ENCODE results near the gene CXCL6.

- TF ChIP-seq, protein P1, sequence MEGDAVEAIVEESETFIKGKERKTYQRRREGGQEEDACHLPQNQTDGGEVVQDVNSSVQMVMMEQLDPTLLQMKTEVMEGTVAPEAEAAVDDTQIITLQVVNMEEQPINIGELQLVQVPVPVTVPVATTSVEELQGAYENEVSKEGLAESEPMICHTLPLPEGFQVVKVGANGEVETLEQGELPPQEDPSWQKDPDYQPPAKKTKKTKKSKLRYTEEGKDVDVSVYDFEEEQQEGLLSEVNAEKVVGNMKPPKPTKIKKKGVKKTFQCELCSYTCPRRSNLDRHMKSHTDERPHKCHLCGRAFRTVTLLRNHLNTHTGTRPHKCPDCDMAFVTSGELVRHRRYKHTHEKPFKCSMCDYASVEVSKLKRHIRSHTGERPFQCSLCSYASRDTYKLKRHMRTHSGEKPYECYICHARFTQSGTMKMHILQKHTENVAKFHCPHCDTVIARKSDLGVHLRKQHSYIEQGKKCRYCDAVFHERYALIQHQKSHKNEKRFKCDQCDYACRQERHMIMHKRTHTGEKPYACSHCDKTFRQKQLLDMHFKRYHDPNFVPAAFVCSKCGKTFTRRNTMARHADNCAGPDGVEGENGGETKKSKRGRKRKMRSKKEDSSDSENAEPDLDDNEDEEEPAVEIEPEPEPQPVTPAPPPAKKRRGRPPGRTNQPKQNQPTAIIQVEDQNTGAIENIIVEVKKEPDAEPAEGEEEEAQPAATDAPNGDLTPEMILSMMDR (IDR thresholded peaks at IDR 0.05) = no peak
- TF ChIP-seq POLR2A (IDR thresholded peaks at IDR 0.05) = no peak
These were observed 34.3 kb downstream of the CXCL6 start for GRCh38 chr4:73870768-73871167.

All from transverse colon (tissue), 3 donors.